HepG2 (cell line): ENCODE measurements around the gene MYH16. TPM values are rescaled to one million over a fixed set of nuclear protein-coding genes. Genes with fewer than 3 reads are reported as not detected.

Experiments used
- FOXA1 ChIP-seq, 2 experiments: fragments of 450-650 bp in 1 of 2; sonication (generic) in 1 of 2; formaldehyde crosslinking in 1 of 2; IDR thresholded peaks; 2 replicates each; pipeline versions ENCODE4 v1.4.0 to v1.6.1; 2016 to 2020; ENCODE audit warnings: missing genetic modification reagents in 1 of 2
- GFI1 ChIP-seq: sonication (generic); formaldehyde crosslinking; IDR thresholded peaks from 2 replicates; pipeline ENCODE4 v1.5.0; 2020; ENCODE audit warnings: missing genetic modification reagents, mild to moderate bottlenecking, borderline replicate concordance
- HIVEP1 ChIP-seq: sonication (generic); formaldehyde crosslinking; IDR thresholded peaks from 2 replicates; pipeline ENCODE4 v1.4.0; 2020; ENCODE audit warnings: mild to moderate bottlenecking, missing genetic modification reagents
- HOXD1 ChIP-seq: sonication (generic); formaldehyde crosslinking; IDR thresholded peaks from 2 replicates; pipeline ENCODE4 v1.5.0; 2020; ENCODE audit warnings: missing genetic modification reagents
- JUNB ChIP-seq: sonication (generic); formaldehyde crosslinking; IDR thresholded peaks from 2 replicates; pipeline ENCODE4 v1.8.0; 2022; ENCODE audit warnings: missing genetic modification reagents, mild to moderate bottlenecking, borderline replicate concordance
- MAF1 ChIP-seq: sonication (generic); formaldehyde crosslinking; IDR thresholded peaks from 2 replicates; pipeline ENCODE4 v1.5.0; 2020; ENCODE audit warnings: missing genetic modification reagents, borderline replicate concordance
- PPARG ChIP-seq: conservative IDR thresholded peaks from 2 replicates; pipeline ENCODE4 v1.6.1; 2016; ENCODE audit warnings: missing biosample characterization, missing genetic modification reagents
- SP4 ChIP-seq: sonication (generic); formaldehyde crosslinking; IDR thresholded peaks from 2 replicates; pipeline ENCODE4 v1.8.1; 2023; ENCODE audit warnings: mild to moderate bottlenecking, missing genetic modification reagents
- STAG1 ChIP-seq: sonication (generic); formaldehyde crosslinking; IDR thresholded peaks from 2 replicates; pipeline ENCODE4 v1.4.0; 2020; ENCODE audit warnings: missing genetic modification reagents
- ZNF496 ChIP-seq: sonication (generic); formaldehyde crosslinking; IDR thresholded peaks from 2 replicates; pipeline ENCODE4 v1.8.1; 2023; ENCODE audit warnings: mild to moderate bottlenecking, moderate library complexity, missing genetic modification reagents; ENCODE audit not compliant: insufficient replicate concordance
- ZNF556 ChIP-seq: sonication (generic); formaldehyde crosslinking; IDR thresholded peaks from 2 replicates; pipeline ENCODE4 v1.4.0; 2020; ENCODE audit warnings: mild to moderate bottlenecking, missing genetic modification reagents, borderline replicate concordance
- ZNF644 ChIP-seq: IDR thresholded peaks from 2 replicates; pipeline ENCODE4 v1.6.1; 2016; ENCODE audit warnings: low read depth
- ZNF768 ChIP-seq: sonication (generic); formaldehyde crosslinking; IDR thresholded peaks from 2 replicates; pipeline ENCODE4 v1.4.0; 2020; ENCODE audit warnings: missing genetic modification reagents
- polyA plus RNA-seq, 8 experiments: library from polyadenylated mRNA; depleted of rRNA in 3 of 8; stranded (reverse) in 7 of 8; unstranded in 1 of 8; fragments of >200 nt; fragmentation: Illumina TruSeq in 4 of 8; extraction: Trizol in 4 of 8; gene quantifications; 2 replicates each; pipeline versions ENCODE4 v1.2.1 to v1.2.3, GENCODE V29; 2011 to 2016; ENCODE audit warnings: low read depth in 4 of 8, missing spikeins in 1 of 8, mixed read lengths in 1 of 8; ENCODE audit not compliant: insufficient read depth in 1 of 8
- total RNA-seq, 5 experiments: library from RNA; depleted of rRNA; stranded (reverse); fragments of >200 nt; fragmentation: Illumina TruSeq; extraction: Trizol; gene quantifications; 2 replicates each; pipeline ENCODE4 v1.2.3, GENCODE V29; 2016; ENCODE audit warnings: low read depth in 1 of 5
- TF ChIP-seq, protein P1 (sequence below): sonication (generic); formaldehyde crosslinking; IDR thresholded peaks from 2 replicates; pipeline ENCODE4 v1.4.0; 2020; ENCODE audit warnings: missing genetic modification reagents, mild to moderate bottlenecking, borderline replicate concordance
- TF ChIP-seq, protein P2 (sequence below): sonication (generic); formaldehyde crosslinking; IDR thresholded peaks from 2 replicates; pipeline ENCODE4 v1.4.0; 2020; ENCODE audit warnings: missing genetic modification reagents
- TF ChIP-seq, protein P3 (sequence below): IDR thresholded peaks from 2 replicates; pipeline ENCODE4 v1.6.1; 2016; ENCODE audit warnings: mild to moderate bottlenecking
- TF ChIP-seq, protein P4 (sequence below): sonication (generic); formaldehyde crosslinking; IDR thresholded peaks from 2 replicates; pipeline ENCODE4 v1.9.0; 2021; ENCODE audit warnings: missing genetic modification reagents, borderline replicate concordance

MYH16 gene
- total and polyA plus RNA-seq, 2 of the 13 experiments (the other 11 are each of a cell fraction or from before 2014, with no cell fraction given) = 0.05 to 0.15 TPM

DNA sequence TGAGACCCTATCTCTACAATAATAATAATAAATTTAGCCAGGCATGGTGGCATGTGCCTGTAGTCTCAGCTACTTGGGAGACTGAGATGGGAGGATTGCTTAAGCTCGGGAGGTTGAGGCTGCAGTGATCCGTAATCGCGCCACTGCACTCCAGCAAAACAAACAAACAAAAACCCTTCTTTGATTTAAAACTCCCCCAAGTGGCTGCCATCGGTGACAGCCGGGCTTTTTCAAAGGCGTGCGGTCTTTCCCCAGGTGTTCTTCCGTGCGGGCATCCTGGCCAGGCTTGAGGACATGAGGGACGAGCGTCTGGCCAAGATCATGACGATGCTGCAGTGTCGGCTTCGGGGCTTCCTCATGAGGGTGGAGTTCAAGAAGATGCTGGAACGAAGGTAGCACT is 1.9 kb upstream of the MYH16 start (continued):
- TF ChIP-seq ZNF556 (CRISPR knock-in tag) = no peak
- no peak for TF ChIP-seq ZNF496
- TF ChIP-seq FOXA1 (IDR thresholded peaks at IDR 0.05) = no peak
- peak; percentile 46; the same call in 1 of the 2 replicates for TF ChIP-seq FOXA1 (CRISPR knock-in tag; IDR thresholded peaks at IDR 0.05)
- TF ChIP-seq, protein P1, sequence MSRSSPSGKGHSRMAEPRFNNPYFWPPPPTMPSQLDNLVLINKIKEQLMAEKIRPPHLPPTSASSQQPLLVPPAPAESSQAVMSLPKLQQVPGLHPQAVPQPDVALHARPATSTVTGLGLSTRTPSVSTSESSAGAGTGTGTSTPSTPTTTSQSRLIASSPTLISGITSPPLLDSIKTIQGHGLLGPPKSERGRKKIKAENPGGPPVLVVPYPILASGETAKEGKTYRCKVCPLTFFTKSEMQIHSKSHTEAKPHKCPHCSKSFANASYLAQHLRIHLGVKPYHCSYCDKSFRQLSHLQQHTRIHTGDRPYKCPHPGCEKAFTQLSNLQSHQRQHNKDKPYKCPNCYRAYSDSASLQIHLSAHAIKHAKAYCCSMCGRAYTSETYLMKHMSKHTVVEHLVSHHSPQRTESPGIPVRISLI (CRISPR knock-in tag) = no peak
- no peak for TF ChIP-seq HIVEP1 (CRISPR knock-in tag)
- TF ChIP-seq, protein P2, sequence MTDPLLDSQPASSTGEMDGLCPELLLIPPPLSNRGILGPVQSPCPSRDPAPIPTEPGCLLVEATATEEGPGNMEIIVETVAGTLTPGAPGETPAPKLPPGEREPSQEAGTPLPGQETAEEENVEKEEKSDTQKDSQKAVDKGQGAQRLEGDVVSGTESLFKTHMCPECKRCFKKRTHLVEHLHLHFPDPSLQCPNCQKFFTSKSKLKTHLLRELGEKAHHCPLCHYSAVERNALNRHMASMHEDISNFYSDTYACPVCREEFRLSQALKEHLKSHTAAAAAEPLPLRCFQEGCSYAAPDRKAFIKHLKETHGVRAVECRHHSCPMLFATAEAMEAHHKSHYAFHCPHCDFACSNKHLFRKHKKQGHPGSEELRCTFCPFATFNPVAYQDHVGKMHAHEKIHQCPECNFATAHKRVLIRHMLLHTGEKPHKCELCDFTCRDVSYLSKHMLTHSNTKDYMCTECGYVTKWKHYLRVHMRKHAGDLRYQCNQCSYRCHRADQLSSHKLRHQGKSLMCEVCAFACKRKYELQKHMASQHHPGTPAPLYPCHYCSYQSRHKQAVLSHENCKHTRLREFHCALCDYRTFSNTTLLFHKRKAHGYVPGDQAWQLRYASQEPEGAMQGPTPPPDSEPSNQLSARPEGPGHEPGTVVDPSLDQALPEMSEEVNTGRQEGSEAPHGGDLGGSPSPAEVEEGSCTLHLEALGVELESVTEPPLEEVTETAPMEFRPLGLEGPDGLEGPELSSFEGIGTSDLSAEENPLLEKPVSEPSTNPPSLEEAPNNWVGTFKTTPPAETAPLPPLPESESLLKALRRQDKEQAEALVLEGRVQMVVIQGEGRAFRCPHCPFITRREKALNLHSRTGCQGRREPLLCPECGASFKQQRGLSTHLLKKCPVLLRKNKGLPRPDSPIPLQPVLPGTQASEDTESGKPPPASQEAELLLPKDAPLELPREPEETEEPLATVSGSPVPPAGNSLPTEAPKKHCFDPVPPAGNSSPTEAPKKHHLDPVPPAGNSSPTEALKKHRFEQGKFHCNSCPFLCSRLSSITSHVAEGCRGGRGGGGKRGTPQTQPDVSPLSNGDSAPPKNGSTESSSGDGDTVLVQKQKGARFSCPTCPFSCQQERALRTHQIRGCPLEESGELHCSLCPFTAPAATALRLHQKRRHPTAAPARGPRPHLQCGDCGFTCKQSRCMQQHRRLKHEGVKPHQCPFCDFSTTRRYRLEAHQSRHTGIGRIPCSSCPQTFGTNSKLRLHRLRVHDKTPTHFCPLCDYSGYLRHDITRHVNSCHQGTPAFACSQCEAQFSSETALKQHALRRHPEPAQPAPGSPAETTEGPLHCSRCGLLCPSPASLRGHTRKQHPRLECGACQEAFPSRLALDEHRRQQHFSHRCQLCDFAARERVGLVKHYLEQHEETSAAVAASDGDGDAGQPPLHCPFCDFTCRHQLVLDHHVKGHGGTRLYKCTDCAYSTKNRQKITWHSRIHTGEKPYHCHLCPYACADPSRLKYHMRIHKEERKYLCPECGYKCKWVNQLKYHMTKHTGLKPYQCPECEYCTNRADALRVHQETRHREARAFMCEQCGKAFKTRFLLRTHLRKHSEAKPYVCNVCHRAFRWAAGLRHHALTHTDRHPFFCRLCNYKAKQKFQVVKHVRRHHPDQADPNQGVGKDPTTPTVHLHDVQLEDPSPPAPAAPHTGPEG (CRISPR knock-in tag) = no peak
- TF ChIP-seq GFI1 (CRISPR knock-in tag) = 0 out of 2 replicates have a peak, but pooled peaks have one; percentile 55
- TF ChIP-seq, protein P3, sequence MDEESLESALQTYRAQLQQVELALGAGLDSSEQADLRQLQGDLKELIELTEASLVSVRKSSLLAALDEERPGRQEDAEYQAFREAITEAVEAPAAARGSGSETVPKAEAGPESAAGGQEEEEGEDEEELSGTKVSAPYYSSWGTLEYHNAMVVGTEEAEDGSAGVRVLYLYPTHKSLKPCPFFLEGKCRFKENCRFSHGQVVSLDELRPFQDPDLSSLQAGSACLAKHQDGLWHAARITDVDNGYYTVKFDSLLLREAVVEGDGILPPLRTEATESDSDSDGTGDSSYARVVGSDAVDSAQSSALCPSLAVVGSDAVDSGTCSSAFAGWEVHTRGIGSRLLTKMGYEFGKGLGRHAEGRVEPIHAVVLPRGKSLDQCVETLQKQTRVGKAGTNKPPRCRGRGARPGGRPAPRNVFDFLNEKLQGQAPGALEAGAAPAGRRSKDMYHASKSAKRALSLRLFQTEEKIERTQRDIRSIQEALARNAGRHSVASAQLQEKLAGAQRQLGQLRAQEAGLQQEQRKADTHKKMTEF = peak; percentile 28; the same call in 1 of the 2 replicates
- TF ChIP-seq HOXD1 = no peak
- TF ChIP-seq SP4 (CRISPR knock-in tag) = no peak
- TF ChIP-seq MAF1 (CRISPR knock-in tag) = no peak
- TF ChIP-seq JUNB (CRISPR knock-in tag) = no peak
- no peak for TF ChIP-seq PPARG (CRISPR knock-in tag)
- TF ChIP-seq, protein P4, sequence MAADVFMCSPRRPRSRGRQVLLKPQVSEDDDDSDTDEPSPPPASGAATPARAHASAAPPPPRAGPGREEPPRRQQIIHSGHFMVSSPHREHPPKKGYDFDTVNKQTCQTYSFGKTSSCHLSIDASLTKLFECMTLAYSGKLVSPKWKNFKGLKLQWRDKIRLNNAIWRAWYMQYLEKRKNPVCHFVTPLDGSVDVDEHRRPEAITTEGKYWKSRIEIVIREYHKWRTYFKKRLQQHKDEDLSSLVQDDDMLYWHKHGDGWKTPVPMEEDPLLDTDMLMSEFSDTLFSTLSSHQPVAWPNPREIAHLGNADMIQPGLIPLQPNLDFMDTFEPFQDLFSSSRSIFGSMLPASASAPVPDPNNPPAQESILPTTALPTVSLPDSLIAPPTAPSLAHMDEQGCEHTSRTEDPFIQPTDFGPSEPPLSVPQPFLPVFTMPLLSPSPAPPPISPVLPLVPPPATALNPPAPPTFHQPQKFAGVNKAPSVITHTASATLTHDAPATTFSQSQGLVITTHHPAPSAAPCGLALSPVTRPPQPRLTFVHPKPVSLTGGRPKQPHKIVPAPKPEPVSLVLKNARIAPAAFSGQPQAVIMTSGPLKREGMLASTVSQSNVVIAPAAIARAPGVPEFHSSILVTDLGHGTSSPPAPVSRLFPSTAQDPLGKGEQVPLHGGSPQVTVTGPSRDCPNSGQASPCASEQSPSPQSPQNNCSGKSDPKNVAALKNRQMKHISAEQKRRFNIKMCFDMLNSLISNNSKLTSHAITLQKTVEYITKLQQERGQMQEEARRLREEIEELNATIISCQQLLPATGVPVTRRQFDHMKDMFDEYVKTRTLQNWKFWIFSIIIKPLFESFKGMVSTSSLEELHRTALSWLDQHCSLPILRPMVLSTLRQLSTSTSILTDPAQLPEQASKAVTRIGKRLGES (CRISPR knock-in tag) = no peak
- TF ChIP-seq ZNF644 (CRISPR knock-in tag) = no peak
- TF ChIP-seq ZNF768 (CRISPR knock-in tag) = no peak
- TF ChIP-seq STAG1 (CRISPR knock-in tag) = peak; percentile 79
